Dermis blood vessel endothelial cell (primary cell): ENCODE measurements around the gene GIMAP5. TPM values are rescaled to one million over a fixed set of nuclear protein-coding genes. Genes with fewer than 3 reads are reported as not detected.

Source experiments
- DNase-seq: peaks from one replicate; pipeline ENCODE4 v3.0.0; 2010
- total RNA-seq: library from RNA; depleted of rRNA; stranded (reverse); fragments of >200 nt; gene quantifications from 2 replicates; pipeline ENCODE4 v1.2.3, GENCODE V29; 2014

Gene GIMAP5
- total RNA-seq: 203 and 350 TPM in 2 replicates

- peak; percentile 65 for DNase-seq
Measured at GRCh38 chr7:150737265-150738055, at the start of gene GIMAP5. Gene GIMAP5, plus strand, starts transcription at chr7:150737418. Its CDS starts 3,467 bp downstream, at chr7:150740885.

DNA sequence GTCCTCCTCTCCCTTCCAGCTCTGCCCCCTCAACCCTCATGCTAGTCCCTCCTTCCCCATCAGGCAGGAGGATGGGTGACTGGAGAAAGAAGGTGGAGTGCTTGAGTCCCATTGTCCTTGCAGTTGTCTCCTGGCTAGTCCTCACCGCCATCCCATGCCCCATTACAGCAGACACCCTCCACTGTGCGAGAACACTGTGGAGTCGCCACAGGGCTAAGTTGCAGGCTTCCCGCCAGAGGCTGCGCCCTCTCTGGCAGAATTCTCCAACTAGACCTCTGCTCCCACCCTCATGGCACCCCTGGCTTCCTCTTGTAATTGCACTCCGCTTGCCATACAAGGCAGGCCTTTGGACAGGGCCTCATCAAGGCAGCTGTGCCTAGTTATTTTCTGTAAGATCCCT lies 48.6 kb upstream of the GIMAP5 start:
- DNase-seq: no peak

DNA sequence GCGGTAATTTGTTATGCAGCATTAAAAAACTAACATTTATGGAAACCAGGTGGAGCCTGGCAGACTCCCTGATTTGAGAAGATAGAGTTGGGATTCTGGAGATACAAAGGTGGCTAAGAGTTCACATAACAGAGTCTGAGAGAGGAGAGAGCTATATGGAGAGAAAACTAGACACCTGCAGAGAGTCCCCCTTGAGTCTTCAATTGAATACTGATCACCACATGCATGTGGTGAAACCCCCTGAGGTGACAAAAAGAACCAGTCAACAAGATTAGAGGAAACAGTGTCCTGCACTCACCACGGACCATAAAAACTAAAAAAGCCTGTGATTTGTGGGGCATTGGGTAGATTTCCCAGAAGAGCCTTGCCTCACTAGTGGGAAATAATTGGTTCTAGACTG lies 41.6 kb upstream of the GIMAP5 start:
- no peak for DNase-seq

DNA sequence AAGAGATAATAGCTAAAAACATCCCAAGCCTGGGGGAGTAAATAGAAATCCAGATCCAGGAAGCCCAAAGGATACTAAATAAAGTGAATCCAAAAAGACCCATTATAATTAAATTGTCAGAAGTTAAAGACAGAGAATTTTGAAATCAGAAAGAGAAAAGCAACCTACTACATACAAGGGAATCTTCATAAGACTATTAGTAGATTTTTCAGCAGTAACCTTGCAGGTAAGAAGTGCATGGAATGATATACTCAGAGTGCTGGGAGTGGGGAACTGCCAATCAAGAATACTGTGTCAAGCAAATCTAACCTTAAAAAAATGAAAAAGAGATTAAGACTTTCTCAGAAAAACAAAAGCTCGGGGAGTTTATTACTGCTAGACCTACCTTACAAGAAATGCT lies 34.0 kb upstream of the GIMAP5 start:
- no peak for DNase-seq

- DNase-seq: peak; percentile 20
Measured at GRCh38 chr7:150715293-150715692, 21.9 kb upstream of the GIMAP5 start.

DNA sequence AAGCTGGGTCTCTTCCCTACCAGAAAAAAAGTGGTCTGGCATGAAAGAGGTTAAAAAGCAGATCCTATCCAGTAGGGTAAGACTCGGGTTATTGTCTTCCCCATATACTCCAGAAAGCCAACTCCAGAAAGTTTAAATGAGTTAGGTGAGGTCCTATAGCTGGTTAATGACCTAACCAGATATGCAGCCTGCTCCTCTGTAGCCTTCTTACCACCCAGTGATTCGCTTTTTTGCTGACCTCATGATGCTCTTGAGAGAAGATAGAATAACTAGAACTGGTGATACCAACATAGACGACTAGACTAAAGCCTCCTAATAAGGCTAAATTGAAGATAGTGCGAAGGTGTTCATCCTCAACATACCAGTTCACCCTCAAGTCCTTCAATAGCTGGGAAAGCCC lies 21.5 kb upstream of the GIMAP5 start:
- peak; percentile 19 for DNase-seq

DNA sequence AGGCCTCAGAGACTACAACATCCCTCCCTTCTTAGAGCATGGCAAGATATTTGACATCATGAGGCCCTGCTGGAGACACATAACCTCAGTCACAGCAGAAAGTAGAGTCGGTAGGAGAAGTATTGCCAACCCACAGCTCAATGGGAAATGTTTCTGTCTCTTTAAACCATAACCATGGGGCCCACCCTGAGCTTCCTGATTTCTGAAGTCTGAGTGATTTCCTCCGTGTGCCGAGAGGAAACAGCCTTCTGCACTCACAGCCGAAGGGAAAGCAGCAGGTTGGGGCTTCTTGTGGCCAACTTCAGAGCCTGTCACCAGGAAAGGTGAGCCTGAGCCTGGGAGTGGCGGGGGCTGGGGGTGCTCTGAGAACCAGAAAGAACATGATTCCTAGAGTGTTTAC lies 20.9 kb upstream of the GIMAP5 start, which contains the start of gene GIMAP1:
TSS of gene GIMAP1 (plus strand) at position 246 of the 400 bp plus-strand sequence. CDS start 2,435 bp downstream, outside the sequence.
- DNase-seq: peak; percentile 89

- DNase-seq: no peak
Measured at GRCh38 chr7:150716939-150717338, 20.3 kb upstream of the GIMAP5 start.

DNA sequence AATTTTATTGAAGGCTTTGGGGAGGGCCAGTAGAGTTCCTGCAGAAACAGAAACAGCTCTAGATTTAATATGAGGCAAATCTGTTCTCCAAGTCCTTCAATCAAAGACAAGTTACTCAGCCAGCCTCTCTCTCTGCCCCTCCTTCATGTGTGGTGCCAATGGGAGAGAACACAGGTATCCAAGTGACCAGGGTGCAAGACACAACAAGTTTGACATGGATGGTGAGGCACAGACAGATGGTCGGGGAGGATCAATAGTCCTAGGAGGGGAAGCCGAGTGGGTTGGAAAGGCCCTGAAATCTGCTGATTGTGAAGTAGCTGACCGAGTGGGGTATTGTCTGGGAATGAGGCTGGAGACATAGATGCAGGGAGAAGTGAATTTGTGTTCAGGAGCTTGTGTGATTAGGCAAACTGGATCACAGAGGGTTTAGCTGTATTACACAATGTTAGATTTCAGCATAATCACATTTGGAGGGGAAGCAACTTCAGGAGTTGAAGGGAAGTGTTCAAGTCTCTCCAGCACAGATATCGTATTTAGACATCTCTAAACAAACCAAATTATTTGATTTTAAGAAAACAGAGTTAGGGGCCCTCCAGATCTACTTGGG lies 19.3 kb upstream of the GIMAP5 start:
- DNase-seq: peak; percentile 42

DNA sequence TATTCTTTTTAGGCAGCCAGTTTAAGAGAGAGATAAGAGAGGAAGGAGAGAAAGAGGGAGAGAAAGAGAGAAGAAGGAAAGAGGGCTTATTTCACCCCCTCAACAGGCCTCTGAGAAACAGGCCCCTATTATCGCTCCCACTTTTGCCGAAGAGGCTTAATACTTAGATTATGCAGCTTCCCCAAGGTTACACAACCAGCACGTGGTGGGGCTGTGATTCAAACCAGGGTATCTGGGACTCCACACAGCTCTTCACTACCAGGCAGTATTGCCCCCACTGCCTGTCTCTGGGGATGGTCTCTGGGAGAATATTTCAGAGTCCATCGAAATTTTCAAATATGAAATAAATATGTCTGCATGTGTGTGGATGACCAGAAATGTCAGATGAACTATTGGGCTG lies 17.8 kb upstream of the GIMAP5 start:
- no peak for DNase-seq

GRCh38 chr7:150719960-150720891 lies 17.0 kb upstream of the GIMAP5 start:
- no peak for DNase-seq

- DNase-seq: peak; percentile 39
Measured at GRCh38 chr7:150721970-150722373, 15.2 kb upstream of the GIMAP5 start.

- DNase-seq: peak; percentile 78
Measured at GRCh38 chr7:150722431-150722931, 14.7 kb upstream of the GIMAP5 start.

DNA sequence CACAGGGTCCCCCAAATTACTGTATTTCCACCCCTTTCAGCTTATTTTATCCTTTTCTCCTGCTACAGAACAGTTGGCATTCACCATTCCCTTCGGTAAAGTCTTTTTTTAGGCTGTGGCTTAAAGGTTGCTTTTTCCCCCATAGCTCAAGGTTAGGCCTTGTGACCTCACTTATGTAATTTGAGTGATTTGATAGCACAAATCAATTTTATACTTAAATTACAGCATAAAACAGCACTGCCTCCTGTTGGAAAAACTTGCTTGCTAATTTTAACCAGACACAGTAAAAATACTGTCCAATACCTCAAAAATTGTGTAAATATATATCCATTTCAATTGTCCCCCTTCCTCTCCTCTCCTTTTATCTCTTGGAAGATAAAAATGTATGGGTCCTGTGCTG lies 13.8 kb upstream of the GIMAP5 start:
- DNase-seq: no peak

- peak; percentile 77 for DNase-seq
Measured at GRCh38 chr7:150727381-150727780, 9.8 kb upstream of the GIMAP5 start.

DNA sequence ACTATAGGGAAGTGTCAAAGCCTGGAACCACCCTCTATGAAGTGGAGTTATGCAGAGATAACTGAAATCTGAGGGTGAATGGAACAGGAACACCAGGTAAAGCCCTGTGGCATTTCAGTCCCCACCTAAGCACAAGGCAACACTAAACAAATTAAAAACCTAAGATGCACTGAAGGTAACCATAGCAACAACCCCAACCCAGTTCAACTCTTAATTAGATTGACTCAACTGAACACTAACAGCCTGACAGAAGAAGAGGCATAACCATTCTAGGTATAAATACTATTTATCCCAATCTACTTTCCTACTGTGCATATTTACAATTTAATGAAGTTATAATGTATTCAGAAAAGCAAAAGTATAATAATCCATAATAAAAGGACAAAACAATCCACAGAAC lies 9.2 kb upstream of the GIMAP5 start:
- DNase-seq: no peak

DNA sequence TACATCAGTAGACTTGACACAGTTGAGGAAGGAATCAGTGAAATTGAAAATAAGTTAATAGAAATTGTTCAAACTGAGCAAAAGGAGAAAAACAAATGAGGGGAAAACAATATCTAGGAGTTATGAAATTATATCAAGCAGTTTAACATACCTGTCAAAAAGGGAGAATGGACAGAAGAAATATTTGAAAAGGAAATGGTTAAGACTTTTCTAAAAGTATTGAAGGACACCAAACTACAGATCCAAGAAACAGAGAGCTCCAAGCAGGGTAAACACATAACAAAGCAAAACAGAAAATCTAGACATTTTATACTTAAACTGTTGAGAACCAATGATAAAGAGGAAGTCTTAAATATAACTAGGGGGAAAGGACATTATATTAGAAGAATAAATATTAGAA lies 8.6 kb upstream of the GIMAP5 start:
- DNase-seq: no peak

- DNase-seq: no peak
Measured at GRCh38 chr7:150731916-150732315, 5.3 kb upstream of the GIMAP5 start.

- no peak for DNase-seq
Measured at GRCh38 chr7:150732786-150733481, 4.3 kb upstream of the GIMAP5 start.

GRCh38 chr7:150733482-150734095 lies 3.6 kb upstream of the GIMAP5 start:
- no peak for DNase-seq

- no peak for DNase-seq
Measured at GRCh38 chr7:150734254-150734653, 3.0 kb upstream of the GIMAP5 start.
